Erythroblast (primary cell): ENCODE measurements around the gene LYZL6.

ENCODE experiments used
- GATA1 ChIP-seq: IDR thresholded peaks from 2 replicates; pipeline ENCODE4 v1.6.1; 2011; ENCODE audit warnings: low read depth, mild to moderate bottlenecking, control low read depth, low read length, moderate library complexity
- POLR2A ChIP-seq: IDR thresholded peaks from 2 replicates; pipeline ENCODE4 v1.6.1; 2011; ENCODE audit warnings: mild to moderate bottlenecking, low read length

GRCh38 chr17:35894206-35894605, 49.3 kb downstream of the LYZL6 start:
- no peak for TF ChIP-seq POLR2A
- no peak for TF ChIP-seq GATA1
